GM19099 (cell line): ENCODE results near the gene WDR37.

Experiments
- POLR2A ChIP-seq: IDR thresholded peaks from 3 replicates; pipeline ENCODE4 v1.6.1; 2011; ENCODE audit warnings: low read depth; ENCODE audit not compliant: insufficient read length; ENCODE audit errors: extremely low read depth

Gene WDR37

GRCh38 chr10:1121271-1121970 lies 65.2 kb downstream of the WDR37 start:
- no peak for TF ChIP-seq POLR2A

GRCh38 chr10:1122349-1122748 lies 66.2 kb downstream of the WDR37 start:
- TF ChIP-seq POLR2A = no peak

- no peak for TF ChIP-seq POLR2A
Measured at GRCh38 chr10:1123198-1123597, 67.0 kb downstream of the WDR37 start.

- TF ChIP-seq POLR2A = no peak
Measured at GRCh38 chr10:1123972-1124371, 67.8 kb downstream of the WDR37 start.

GRCh38 chr10:1124796-1125195 lies 68.6 kb downstream of the WDR37 start:
- TF ChIP-seq POLR2A = no peak

GRCh38 chr10:1126461-1126860 lies 70.3 kb downstream of the WDR37 start:
- no peak for TF ChIP-seq POLR2A

- TF ChIP-seq POLR2A = no peak
Measured at GRCh38 chr10:1127629-1128028, 71.4 kb downstream of the WDR37 start.

GRCh38 chr10:1128115-1128514 lies 71.9 kb downstream of the WDR37 start:
- no peak for TF ChIP-seq POLR2A

- TF ChIP-seq POLR2A = no peak
Measured at GRCh38 chr10:1128649-1129048, 72.5 kb downstream of the WDR37 start.

GRCh38 chr10:1130226-1130625 lies 74.0 kb downstream of the WDR37 start:
- TF ChIP-seq POLR2A = no peak

- no peak for TF ChIP-seq POLR2A
Measured at GRCh38 chr10:1130995-1131790, 75.0 kb downstream of the WDR37 start.

- no peak for TF ChIP-seq POLR2A
Measured at GRCh38 chr10:1132584-1132983, 76.4 kb downstream of the WDR37 start.

- no peak for TF ChIP-seq POLR2A
Measured at GRCh38 chr10:1133495-1134045, 77.4 kb downstream of the WDR37 start.

- no peak for TF ChIP-seq POLR2A
Measured at GRCh38 chr10:1134156-1134555, 78.0 kb downstream of the WDR37 start.

- no peak for TF ChIP-seq POLR2A
Measured at GRCh38 chr10:1136268-1136667, 80.1 kb downstream of the WDR37 start.
